K562 (cell line): ENCODE measurements around the gene FAM78A. TPM values are rescaled to one million over a fixed set of nuclear protein-coding genes. Genes with fewer than 3 reads are reported as not detected.

ENCODE experiments used
- ATAC-seq: fragments of 200-7000 bp; cut with Tn5 transposase; 3 replicates; pipeline ENCODE4 v1.9.1; 2020; ENCODE audit warnings: moderate library complexity
- BruUV-seq: library from RNA; stranded (reverse); fragments of 400-500 nt; replicated peaks from 2 replicates; lab custom pipeline; 2021; lab: Mats Ljungman, UMichigan
- CTCF ChIA-PET: fragments of 300-600 bp; formaldehyde crosslinking; extraction: SDS; loops from one replicate; lab custom pipeline; 2021; ENCODE audit warnings: low intra/inter-chr PET ratio; lab: Yijun Ruan, JAX
- POLR2A ChIA-PET: fragments of 300-600, 350-650 bp; sonication (Branson Sonifier 250); formaldehyde crosslinking; extraction: SDS; loops from one replicate; lab custom pipeline; 2021; ENCODE audit warnings: antibody characterized with exemption, inconsistent platforms; lab: Yijun Ruan, JAX
- DNase-seq, 4 experiments: peaks; one replicate each; pipeline versions ENCODE4 v3.0.0 to v3.0.0-alpha.2; 2011 to 2018; ENCODE audit warnings: low spot score in 3 of 4, mixed read lengths in 3 of 4; ENCODE audit errors: extremely low read depth in 1 of 4
- FAIRE-seq: peaks from 2 replicates; lab custom pipeline; 2011; peaks lifted over from hg19 to GRCh38; lab: Jason Lieb, UNC
- H2AFZ ChIP-seq: 2 replicates; pipeline ENCODE4 v1.6.0; 2011; ENCODE audit warnings: low read depth, low read length, control low read depth, inconsistent platforms
- H3K27ac ChIP-seq: fragments of 200-600 bp; 3 replicates; pipeline ENCODE4 v1.8.0; 2011; ENCODE audit warnings: low read depth, mild to moderate bottlenecking, control low read depth, inconsistent platforms, low read length, moderate library complexity, mixed read lengths; ENCODE audit errors: extremely low read depth
- H3K27me3 ChIP-seq, 2 experiments: fragments of 300-600 bp in 1 of 2; 2 replicates in 1 of 2; 3 replicates in 1 of 2; pipeline versions ENCODE4 v1.6.0 to v1.8.0; 2011; ENCODE audit warnings: inconsistent platforms in 2 of 2, low read length in 2 of 2, mild to moderate bottlenecking in 1 of 2, mixed read lengths in 1 of 2, moderate library complexity in 1 of 2; ENCODE audit not compliant: control insufficient read depth in 2 of 2, insufficient read depth in 2 of 2
- H3K36me3 ChIP-seq: fragments of 300-600 bp; 3 replicates; pipeline ENCODE4 v1.8.0; 2011; ENCODE audit warnings: mild to moderate bottlenecking, low read length, inconsistent platforms; ENCODE audit not compliant: control insufficient read depth, insufficient read depth
- H3K4me1 ChIP-seq, 2 experiments: fragments of 200-600 bp in 1 of 2; replicated peaks in 1 of 2; 2 replicates in 1 of 2; 3 replicates in 1 of 2; pipeline versions ENCODE4 v1.5.1 to v1.8.0; 2011; ENCODE audit warnings: inconsistent platforms in 2 of 2, low read length in 2 of 2, mild to moderate bottlenecking in 1 of 2, mixed read lengths in 1 of 2, moderate library complexity in 1 of 2; ENCODE audit not compliant: control insufficient read depth in 2 of 2, insufficient read depth in 2 of 2
- H3K4me2 ChIP-seq: 2 replicates; pipeline ENCODE4 v1.6.1; 2011; ENCODE audit warnings: low read length, control low read depth, inconsistent platforms, mixed read lengths; ENCODE audit not compliant: insufficient read depth
- H3K4me3 ChIP-seq: fragments of 200-600 bp; sonication (generic), shearing (Covaris generic); 2 replicates; pipeline ENCODE4 v1.5.1; 2016; ENCODE audit warnings: control low read depth, inconsistent platforms
- H3K79me2 ChIP-seq: fragments of 200-600 bp; 3 replicates; pipeline ENCODE4 v1.8.0; 2011; ENCODE audit warnings: low read length, inconsistent platforms; ENCODE audit not compliant: control insufficient read depth, insufficient read depth
- H3K9ac ChIP-seq, 2 experiments: 2 replicates each; pipeline versions ENCODE4 v1.6.0 to v1.6.1; 2011; ENCODE audit warnings: low read depth in 2 of 2, low read length in 2 of 2, control low read depth in 1 of 2, inconsistent platforms in 1 of 2, mild to moderate bottlenecking in 1 of 2, mixed read lengths in 1 of 2; ENCODE audit not compliant: insufficient read depth in 1 of 2
- H3K9me1 ChIP-seq: one replicate; pipeline ENCODE4 v1.6.0; 2011; ENCODE audit warnings: inconsistent platforms, mild to moderate bottlenecking, low read length, moderate library complexity; ENCODE audit not compliant: control insufficient read depth, insufficient read depth
- H3K9me3 ChIP-seq: replicated peaks from 2 replicates; pipeline ENCODE4 v1.5.1; 2011; ENCODE audit warnings: low read depth, low read length, inconsistent platforms; ENCODE audit not compliant: control insufficient read depth, insufficient read depth
- H4K20me1 ChIP-seq: replicated peaks from 2 replicates; pipeline ENCODE4 v1.6.1; 2011; ENCODE audit warnings: low read length, inconsistent platforms, mixed read lengths; ENCODE audit not compliant: control insufficient read depth, insufficient read depth
- ATF3 ChIP-seq, 2 experiments: fragments of 450-650 bp in 1 of 2; sonication (generic) in 1 of 2; formaldehyde crosslinking in 1 of 2; IDR thresholded peaks in 1 of 2; conservative IDR thresholded peaks in 1 of 2; 2 replicates each; pipeline versions ENCODE4 v1.6.1 to v1.8.1; 2016 to 2023; ENCODE audit warnings: mild to moderate bottlenecking in 2 of 2, moderate library complexity in 2 of 2, inconsistent platforms in 1 of 2, missing genetic modification reagents in 1 of 2
- ATF7 ChIP-seq: fragments of 450-650 bp; IDR thresholded peaks from 2 replicates; pipeline ENCODE4 v1.7.1; 2014; ENCODE audit warnings: mild to moderate bottlenecking, moderate library complexity
- CXXC5 ChIP-seq: fragments of 250-450 bp; sonication (Bioruptor Pico); IDR thresholded peaks from 2 replicates; pipeline ENCODE4 v1.8.0; 2022; ENCODE audit warnings: inconsistent platforms, mild to moderate bottlenecking, moderate library complexity
- DPF2 ChIP-seq: fragments of 450-650 bp; IDR thresholded peaks from 2 replicates; pipeline ENCODE4 v1.6.1; 2016
- ETS1 ChIP-seq: conservative IDR thresholded peaks from 2 replicates; pipeline ENCODE4 v1.6.1; 2011; ENCODE audit warnings: low read depth, mild to moderate bottlenecking, low read length; ENCODE audit not compliant: control insufficient read depth
- EWSR1 ChIP-seq: fragments of 450-650 bp; IDR thresholded peaks from 2 replicates; pipeline ENCODE4 v1.6.1; 2018; ENCODE audit warnings: borderline replicate concordance, mild to moderate bottlenecking, low read depth, moderate library complexity; ENCODE audit not compliant: partially characterized antibody
- FOXP1 ChIP-seq: sonication (generic); formaldehyde crosslinking; IDR thresholded peaks from 2 replicates; pipeline ENCODE4 v1.8.0; 2022; ENCODE audit warnings: mild to moderate bottlenecking, missing genetic modification reagents
- HES1 ChIP-seq: fragments of 450-650 bp; IDR thresholded peaks from 2 replicates; pipeline ENCODE4 v1.6.1; 2016; ENCODE audit warnings: low read depth, mild to moderate bottlenecking, moderate library complexity
- IRF2 ChIP-seq: sonication (generic); formaldehyde crosslinking; IDR thresholded peaks from 2 replicates; pipeline ENCODE4 v1.8.1; 2022; ENCODE audit warnings: mild to moderate bottlenecking, missing genetic modification reagents
- L3MBTL2 ChIP-seq: fragments of 450-650 bp; IDR thresholded peaks from 2 replicates; pipeline ENCODE4 v1.6.1; 2016; ENCODE audit warnings: mild to moderate bottlenecking, moderate library complexity
- MIER1 ChIP-seq: fragments of 450-650 bp; IDR thresholded peaks from 2 replicates; pipeline ENCODE4 v1.6.1; 2016; ENCODE audit warnings: antibody characterized with exemption, mild to moderate bottlenecking, low read depth
- PHF8 ChIP-seq: fragments of 200-600 bp; sonication (generic); IDR thresholded peaks from 2 replicates; pipeline ENCODE4 v1.6.1; 2012; ENCODE audit warnings: mixed run types, mild to moderate bottlenecking, inconsistent platforms, low read length, moderate library complexity, borderline replicate concordance
- ZBTB17 ChIP-seq: fragments of 450-650 bp; formaldehyde crosslinking; IDR thresholded peaks from 2 replicates; pipeline ENCODE4 v1.4.0; 2020; ENCODE audit warnings: mild to moderate bottlenecking
- ZC3H4 ChIP-seq: sonication (generic); formaldehyde crosslinking; IDR thresholded peaks from 2 replicates; pipeline ENCODE4 v1.9.0; 2021; ENCODE audit warnings: missing genetic modification reagents, borderline replicate concordance
- ZNF146 ChIP-seq: IDR thresholded peaks from one replicate; pipeline ENCODE4 v1.6.1; 2018; ENCODE audit warnings: missing compliant biosample characterization; ENCODE audit not compliant: unreplicated experiment
- ZNF23 ChIP-seq: fragments of 250-450 bp; sonication (Bioruptor Pico); IDR thresholded peaks from 2 replicates; pipeline ENCODE4 v1.4.0; 2020; ENCODE audit warnings: mild to moderate bottlenecking
- ZNF282 ChIP-seq: sonication (generic); formaldehyde crosslinking; IDR thresholded peaks from 2 replicates; pipeline ENCODE4 v1.8.1; 2023; ENCODE audit warnings: missing genetic modification reagents
- ZNF311 ChIP-seq: fragments of 250-450 bp; sonication (Bioruptor Pico); IDR thresholded peaks from 2 replicates; pipeline ENCODE4 v1.4.0; 2020; ENCODE audit warnings: mild to moderate bottlenecking, moderate library complexity
- ZNF764 ChIP-seq: fragments of 250-450 bp; sonication (Bioruptor Pico); IDR thresholded peaks from 2 replicates; pipeline ENCODE4 v1.4.0; 2020; ENCODE audit warnings: low read depth, mild to moderate bottlenecking, moderate library complexity
- WGBS: fragments of 100-300 bp; shearing (Covaris generic); methylation state at CpG from one replicate; pipeline ENCODE4 v1.1.6; 2016; ENCODE audit warnings: low coverage, mixed read lengths; ENCODE audit not compliant: insufficient coverage; ENCODE audit errors: missing lambda C conversion rate; 5-methylcytosine and 5-hydroxymethylcytosine counted together
- in situ Hi-C: fragments of 300-500 bp; cut with MboI; formaldehyde crosslinking; loops from 4 replicates; pipeline ENCODE4 v1.15.0; 2018; ENCODE audit warnings: inconsistent platforms, mixed read lengths
- intact Hi-C: fragments of 100-400 bp; cut with micrococcal nuclease; formaldehyde crosslinking; loops from 2 replicates; pipeline ENCODE4 v1.14.2; 2022
- polyA plus RNA-seq, 8 experiments: library from polyadenylated mRNA; depleted of rRNA in 4 of 8; stranded (reverse) in 5 of 8; unstranded in 3 of 8; fragments of >200 nt; fragmentation: Nextera tagmentation in 2 of 8; fragmentation: Illumina TruSeq in 1 of 8; extraction: Ambion mirVana in 2 of 8; extraction: Trizol in 1 of 8; gene quantifications; 2 replicates each; pipeline versions ENCODE4 v1.2.1 to v1.2.3, GENCODE V29; 2011 to 2014; ENCODE audit warnings: inconsistent platforms in 1 of 8, missing spikeins in 1 of 8
- total RNA-seq, 7 experiments: library from RNA; depleted of rRNA in 6 of 7; stranded (reverse); fragments of >200 nt in 6 of 7; fragmentation: Illumina TruSeq in 2 of 7; extraction: Trizol in 2 of 7; gene quantifications; 2 replicates each; pipeline versions ENCODE4 v1.2.1 to v1.2.3, GENCODE V29; 2011 to 2021; ENCODE audit warnings: low replicate concordance in 1 of 7

Gene FAM78A
- total and polyA plus RNA-seq, 9 of the 15 experiments (the other 6 are each of a cell fraction or from before 2014, with no cell fraction given), result 0.56 to 103 (median 55.2) TPM

GRCh38 chr9:131306397-131307004, 30.2 kb upstream of the FAM78A start:
- Histone ChIP-seq H3K4me3 (no peak overlapping the region), H4K20me1 (no peaks in the 10 kb centered on the region), H3K9me3 (no peaks in the 10 kb centered on the region), H3K79me2 (no peaks in the 10 kb centered on the region), H2AFZ (no peak overlapping the region), H3K36me3 (no peaks in the 10 kb centered on the region), H3K4me1 (peaks cover 8 to 50% of the 10 kb centered on the region in 2 experiments), H3K27me3 (no peaks in the 10 kb centered on the region), H3K9me1 (no peaks in the 10 kb centered on the region), H3K4me2 (no peak overlapping the region), H3K9ac (no peak overlapping the region), H3K27ac (no peak overlapping the region)
- whole genome bisulfite sequencing, result 75% methylated on average over 12 of the region's 14 CpGs
- ChIA-PET POLR2A (no interaction called here), CTCF (interaction anchor here (0.6 kb wide), 1 partner anchor 352 kb away, joined by 3 read pairs; no protein-coding TSS in a partner anchor)
- ATAC-seq (no peak; the same call in 2 of the 3 replicates), FAIRE-seq (no peak), DNase-seq (no peak)
- in situ Hi-C loops (loop anchor here (25.0 kb wide), 1 partner anchor 594 kb away; no protein-coding TSS in a partner anchor), intact Hi-C loops (loop anchor here (10.0 kb wide), 1 partner anchor 1058 kb away; no protein-coding TSS in a partner anchor)
- no TSS peak for BruUV-seq
- TF ChIP-seq ZNF23 (CRISPR knock-in tag) (no peak), ZNF146 (CRISPR knock-in tag) (peak; percentile 98), FOXP1 (CRISPR knock-in tag) (no peak), PHF8 (no peak), ATF3 (IDR thresholded peaks at IDR 0.05) (peak; percentile 57; the same call in 1 of the 2 replicates), ATF3 (CRISPR knock-in tag; conservative IDR thresholded peaks at IDR 0.05) (no peak), ZC3H4 (CRISPR knock-in tag) (no peak), DPF2 (no peak), ATF7 (no peak), ETS1 (no peak), HES1 (no peak), ZBTB17 (CRISPR knock-in tag) (no peak), ZNF311 (CRISPR knock-in tag) (no peak), CXXC5 (CRISPR knock-in tag) (peak; percentile 30; the same call in 1 of the 2 replicates), EWSR1 (no peak), MIER1 (no peak), ZNF764 (no peak), IRF2 (no peak), ZNF282 (no peak), L3MBTL2 (0 out of 2 replicates have a peak, but pooled peaks have one; percentile 28)
